Jurkat, Clone E6-1 (cell line): Measurements from ENCODE around the gene KDM5C.
"Not testable (repeated sequence)": the region's sequence is repeated elsewhere in the genome, so short reads cannot be mapped to it uniquely, and the experiment has no call there.

Experiments
- DNase-seq: peaks from one replicate; pipeline ENCODE4 v3.0.0-alpha.2; 2011; ENCODE audit warnings: low read depth, low spot score
- H3K4me3 ChIP-seq: 2 replicates; pipeline ENCODE4 v1.5.1; 2011; ENCODE audit warnings: mild to moderate bottlenecking, low read length, control low read depth, moderate library complexity

The KDM5C gene

DNA sequence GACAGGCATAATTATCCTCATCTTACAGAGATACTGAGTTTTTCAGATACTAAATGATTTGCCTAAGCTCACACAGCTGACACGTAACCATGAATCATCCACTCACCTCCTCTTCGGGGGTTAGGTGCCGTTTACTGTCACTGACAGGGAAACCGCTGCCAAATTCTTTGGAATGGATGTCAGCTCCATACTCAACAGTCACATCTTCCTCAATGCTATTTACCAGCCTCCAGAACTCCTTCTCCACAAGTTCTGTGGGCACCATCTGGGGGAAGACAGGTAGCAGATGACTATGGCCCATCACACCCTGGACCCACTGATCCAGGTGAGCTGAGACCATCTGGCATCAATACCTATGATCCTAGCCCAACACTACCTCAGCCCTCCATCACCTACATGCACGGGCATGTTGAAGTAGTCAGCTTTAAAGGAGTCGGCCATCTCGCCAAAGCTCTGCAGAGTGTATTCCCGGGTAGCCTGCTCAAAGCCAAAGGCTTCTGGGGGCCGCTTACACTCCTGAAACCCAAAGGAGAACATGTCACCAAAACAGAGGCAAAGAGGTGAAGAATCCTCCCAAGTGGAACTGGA lies 13.5 kb downstream of the KDM5C start:
- H3K4me3 ChIP-seq: no peak overlapping the region
- no peak for DNase-seq

DNA sequence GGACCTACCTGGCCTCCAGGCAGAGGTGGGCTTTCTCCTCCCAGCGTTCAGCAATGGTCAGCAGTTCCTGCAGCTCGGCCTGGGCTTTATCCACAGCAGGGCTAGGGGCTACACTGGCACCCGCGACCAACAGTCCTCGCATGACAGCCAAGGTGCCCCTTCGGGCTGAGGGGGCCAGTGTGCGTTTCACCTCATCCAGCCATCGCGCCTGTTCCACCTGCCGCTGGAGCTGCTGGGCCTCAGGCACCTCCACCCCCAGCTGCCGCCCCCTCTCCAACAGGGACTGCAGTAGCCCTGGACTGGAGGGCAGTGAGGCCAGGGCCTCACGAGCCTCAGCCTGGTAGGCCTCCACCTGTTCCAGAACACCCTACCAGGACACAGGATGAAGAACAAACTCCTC lies 28.3 kb downstream of the KDM5C start:
- no peak overlapping the region for H3K4me3 ChIP-seq
- no peak for DNase-seq

DNA sequence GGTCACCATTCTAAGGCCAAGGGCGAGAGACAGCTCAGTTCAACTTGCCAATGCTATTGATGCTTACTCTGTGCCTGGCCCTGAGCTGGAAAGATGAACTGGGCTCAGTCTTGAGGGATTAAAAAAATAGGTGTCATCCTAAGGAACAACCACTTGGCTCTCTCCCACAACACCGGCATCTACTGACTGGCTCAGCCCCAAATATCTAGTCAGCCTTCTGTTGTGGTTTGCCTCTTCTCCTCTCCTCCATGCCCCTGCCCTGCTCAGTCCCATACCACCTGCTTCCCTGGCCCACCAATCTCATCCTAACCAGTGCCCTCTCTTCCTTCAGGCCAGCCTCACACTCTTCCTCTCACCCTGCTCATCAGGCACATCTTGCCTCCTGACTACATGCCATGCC lies 29.6 kb downstream of the KDM5C start:
- no peak for DNase-seq
- no peak overlapping the region for H3K4me3 ChIP-seq

DNA sequence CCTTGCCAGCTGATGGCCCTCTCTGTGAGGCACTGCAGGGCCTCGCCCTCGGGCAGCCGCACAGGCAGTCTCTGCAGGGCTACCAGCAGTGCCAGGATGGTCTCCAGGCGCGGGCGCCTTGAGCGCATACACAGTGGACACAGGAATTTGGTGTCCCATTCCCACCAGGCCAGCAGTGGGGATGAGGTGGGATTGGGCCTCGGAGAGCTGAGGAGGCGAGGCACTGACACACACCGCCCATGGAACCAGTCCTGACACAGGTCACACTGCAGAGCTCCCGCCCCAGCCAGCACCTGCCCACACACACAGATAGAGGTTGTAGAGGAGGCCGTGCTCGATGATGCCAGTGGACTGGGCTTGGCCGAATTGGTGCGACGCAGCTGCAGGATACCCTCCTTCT lies 30.7 kb downstream of the KDM5C start:
- no peak overlapping the region for H3K4me3 ChIP-seq
- no peak for DNase-seq

DNA sequence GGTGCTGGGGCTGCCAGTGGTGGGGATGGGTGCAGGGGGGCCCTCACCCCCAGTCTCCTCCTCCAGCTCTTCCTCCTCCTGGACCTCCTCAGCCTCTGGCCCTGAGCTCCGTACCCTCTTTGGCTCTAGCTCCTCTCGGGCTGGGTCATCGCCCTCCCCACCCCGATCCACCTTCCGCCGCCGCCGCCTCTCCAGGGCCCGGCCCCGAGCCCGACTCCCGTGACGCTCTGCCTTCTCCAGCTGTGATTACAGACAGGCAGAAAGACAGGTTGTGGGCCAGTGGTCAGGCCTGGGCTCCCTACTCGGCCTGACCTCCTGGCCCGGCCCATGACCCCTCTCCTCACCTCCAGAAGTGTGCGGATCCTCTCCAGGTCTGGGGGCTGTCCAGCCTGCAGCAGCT lies 31.9 kb downstream of the KDM5C start:
- no peak for DNase-seq
- no peak overlapping the region for H3K4me3 ChIP-seq

DNA sequence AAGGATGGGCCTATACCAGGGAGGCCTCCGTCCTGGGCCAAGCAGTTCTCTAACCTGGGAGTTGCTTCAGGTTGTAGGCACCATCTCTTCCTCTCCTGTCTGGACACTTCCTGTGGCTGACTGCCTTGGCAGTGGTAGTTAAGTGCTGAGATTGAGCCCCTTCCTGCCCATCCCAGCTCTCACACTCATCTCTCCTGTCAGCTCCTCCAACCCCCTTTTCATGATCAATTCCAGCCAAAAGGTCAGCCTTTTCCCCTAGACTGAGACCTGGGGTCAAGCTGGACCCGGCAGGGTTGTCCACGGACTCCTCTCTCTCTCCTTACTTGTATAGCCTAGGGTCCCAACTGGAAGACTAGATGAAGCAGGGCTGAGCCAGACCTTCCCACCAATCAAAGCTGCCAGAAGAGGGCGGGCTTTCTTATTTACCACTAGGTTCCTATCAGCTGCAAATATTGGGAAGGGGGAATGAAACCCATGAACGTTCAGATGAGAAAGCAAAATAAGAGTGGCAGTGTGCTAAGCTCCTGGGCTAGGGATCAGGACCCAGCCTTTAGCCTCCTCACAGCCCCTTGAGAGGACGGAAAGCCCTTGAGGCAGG lies 34.5 kb downstream of the KDM5C start:
- no peak for DNase-seq
- H3K4me3 ChIP-seq: no peak overlapping the region

DNA sequence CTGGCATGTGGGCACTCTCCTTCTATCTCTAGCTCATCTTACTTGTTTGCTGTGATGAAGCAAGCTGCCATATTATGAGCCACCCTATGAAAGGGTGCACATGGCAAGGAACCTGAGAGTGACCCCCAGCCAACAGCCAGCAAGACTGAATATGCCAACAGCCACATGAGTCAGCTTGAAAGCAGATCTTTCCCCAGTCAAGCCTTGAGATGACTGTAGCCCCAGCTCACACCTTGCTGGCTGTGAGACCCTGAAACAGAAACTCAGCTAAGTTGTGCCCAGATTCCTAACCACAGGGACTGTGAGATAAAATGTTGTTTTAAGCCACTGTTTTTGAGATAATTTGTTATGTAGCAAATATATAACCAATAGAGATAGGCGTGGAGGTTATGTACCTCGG lies 36.2 kb downstream of the KDM5C start:
- DNase-seq: no peak

DNA sequence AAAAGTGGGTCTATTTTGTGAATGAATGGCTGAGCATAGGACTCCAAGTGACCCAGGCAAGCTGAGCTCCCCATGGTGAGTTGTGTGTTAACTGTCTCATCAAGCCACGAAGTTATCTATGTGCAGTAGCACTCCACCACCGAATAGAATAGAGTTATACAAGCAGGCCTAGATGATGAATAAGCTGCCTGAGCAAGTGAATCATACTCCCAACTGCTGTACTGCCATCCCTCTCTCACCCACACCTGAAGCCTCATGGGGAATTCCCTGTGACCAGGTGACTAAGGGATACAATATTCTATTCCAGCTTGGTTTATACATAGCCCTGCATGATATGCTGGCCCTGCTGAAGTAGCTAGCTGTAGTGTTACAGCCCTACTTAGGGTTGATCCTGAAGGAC lies 38.7 kb downstream of the KDM5C start:
- H3K4me3 ChIP-seq: no peak overlapping the region
- no peak for DNase-seq

More for the DNA sequence above, 36.2 kb downstream of the KDM5C start:
- no peak overlapping the region for H3K4me3 ChIP-seq

DNA sequence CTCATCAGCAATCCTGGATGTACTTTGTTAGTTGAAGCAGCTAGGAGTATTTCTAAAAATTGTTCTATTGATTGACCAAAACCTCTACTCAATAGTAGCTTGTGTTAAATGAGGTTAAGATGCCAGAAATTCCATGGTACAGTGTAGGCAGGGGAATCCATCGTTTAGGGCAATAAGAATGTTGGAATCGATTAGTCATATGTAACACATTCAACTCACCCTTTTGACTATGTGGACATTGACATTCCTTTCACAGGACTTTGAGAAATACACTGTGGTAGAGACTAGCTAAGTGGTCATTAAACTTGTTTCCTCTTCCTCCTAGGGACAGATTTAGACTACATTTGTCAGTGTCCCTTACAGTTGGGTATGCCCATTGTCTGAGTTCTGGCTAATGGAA lies 40.2 kb downstream of the KDM5C start:
- DNase-seq: no peak
- H3K4me3 ChIP-seq: no peak overlapping the region

DNA sequence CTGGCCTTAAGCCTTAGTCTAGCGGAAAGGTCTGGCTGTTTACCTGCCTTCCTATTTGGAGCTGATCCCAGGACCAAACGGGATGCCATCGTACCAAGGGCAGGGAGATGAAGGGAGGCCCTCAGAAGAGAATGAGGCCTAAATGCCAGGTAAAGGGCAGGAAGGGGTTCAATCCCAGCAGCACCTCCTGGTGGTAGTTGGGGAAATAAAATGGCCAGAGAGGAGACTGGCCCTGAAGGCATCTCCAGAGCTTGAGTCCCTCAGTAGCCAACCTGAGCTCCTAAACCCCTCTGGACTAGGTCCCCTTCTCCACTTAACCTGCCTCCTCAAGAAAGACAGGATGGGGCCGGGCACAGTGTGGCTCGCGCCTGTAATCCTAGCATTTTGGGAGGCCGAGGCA lies 53.7 kb downstream of the KDM5C start:
- no peak for DNase-seq
- no peak overlapping the region for H3K4me3 ChIP-seq

DNA sequence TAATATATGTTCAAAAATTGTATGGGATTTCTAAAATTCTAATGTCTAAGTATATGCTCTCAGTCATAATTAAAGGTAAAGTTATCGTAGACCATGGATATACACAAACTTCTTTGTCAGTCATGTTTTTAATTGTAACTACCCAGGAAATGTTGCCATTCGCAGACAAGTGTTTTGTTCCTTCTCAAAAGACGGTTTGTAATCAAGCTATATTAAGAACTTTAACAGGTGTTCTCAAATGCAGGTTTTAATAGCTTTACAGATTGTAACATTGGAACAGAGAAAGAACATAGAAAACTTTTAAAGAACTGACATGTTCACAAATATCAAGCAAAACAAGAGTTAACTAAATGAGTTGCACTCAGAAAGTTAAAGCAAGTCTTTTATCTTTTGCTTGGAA lies 58.9 kb downstream of the KDM5C start:
- no peak for DNase-seq
- H3K4me3 ChIP-seq: no peak overlapping the region

DNA sequence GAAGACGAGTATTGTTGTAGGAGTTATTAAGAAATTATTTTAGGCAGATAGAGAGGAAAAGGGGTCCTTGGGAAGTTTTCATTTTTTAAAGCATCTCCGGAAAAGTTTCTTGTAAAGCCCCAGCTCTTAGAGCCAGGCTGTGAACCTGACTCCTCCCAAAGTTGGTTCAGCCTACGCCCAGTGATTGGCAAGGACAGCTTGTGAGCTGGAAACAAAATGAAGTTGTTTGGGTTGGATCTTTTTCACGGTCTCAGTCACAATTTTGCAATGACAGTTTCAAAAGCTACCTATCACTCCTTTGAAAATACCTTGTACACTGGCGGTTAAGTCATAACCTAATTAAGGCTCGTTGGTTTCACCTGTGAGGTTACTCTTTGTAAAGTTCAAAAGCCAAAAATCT lies 60.4 kb downstream of the KDM5C start:
- not testable (repeated sequence) for H3K4me3 ChIP-seq, DNase-seq

DNA sequence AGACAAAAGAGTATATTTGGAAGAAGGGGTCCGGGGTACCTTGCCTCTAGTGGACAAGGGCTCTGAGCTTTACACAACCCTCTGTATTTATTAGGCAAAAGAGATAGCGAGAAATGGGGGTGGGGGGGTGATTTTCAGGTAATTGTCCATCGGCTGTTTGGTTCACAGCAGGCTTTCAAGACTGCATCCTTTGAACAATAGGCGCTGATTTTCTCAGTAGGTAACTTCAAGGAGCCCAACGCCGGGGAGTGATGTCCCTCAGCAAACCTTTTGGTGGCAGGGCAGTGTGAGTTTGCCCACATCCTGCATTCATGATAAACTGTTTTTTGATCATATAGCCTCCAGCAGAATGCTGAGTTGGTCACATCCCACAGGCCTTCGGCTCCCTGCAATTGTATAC lies 61.6 kb downstream of the KDM5C start:
- H3K4me3 ChIP-seq: no peak overlapping the region
- DNase-seq: no peak

DNA sequence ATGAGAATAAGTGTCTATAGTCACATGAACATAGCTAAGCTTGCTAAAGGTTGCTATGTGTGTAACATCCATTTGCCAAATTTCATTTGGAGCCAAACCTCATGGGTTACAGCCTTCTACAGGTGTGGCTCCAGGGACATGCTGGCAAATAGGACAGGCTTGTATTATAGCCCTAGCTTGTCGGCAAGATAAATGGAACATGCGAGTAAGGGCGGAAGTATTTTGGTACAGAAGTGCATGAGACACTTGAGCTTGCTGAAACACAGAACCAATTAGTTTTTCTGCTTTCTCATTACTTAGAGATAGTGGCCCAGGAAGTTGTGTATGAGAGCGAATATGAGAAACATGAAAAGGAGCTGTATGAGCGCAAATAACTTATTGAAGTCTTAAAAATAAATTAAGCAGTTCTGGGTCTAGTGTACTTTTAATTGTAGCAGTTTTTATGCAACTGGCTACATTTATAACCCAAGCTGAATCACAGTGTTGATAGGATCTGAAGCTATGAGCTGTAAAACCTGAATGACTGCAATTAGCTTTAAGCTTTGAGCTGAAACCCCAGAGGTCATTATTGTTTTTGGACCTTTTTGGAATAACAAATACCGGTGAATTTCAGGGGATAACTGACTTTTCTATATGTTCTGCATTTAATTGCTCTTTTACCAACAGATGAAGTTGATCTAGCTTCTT lies 64.6 kb downstream of the KDM5C start:
- H3K4me3 ChIP-seq: no peak overlapping the region
- DNase-seq: no peak

DNA sequence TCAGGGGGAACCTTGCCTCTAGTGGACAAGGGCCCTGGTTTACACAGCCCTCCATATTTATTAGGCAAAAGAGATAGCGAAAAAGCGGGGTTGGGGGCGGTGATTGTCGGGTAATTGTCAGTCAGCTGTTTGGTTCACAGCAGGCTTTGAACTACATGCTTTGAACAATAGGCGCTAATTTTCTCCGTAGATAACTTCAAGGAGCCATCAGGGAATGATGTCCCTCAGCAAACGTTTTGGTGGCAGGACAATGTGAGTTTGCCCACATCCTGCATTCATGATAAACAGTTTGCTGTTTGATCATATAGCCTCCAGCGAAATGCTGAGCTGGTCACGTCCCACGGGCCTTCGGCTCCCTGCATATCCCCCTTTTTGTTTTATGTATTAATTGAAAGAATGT lies 65.8 kb downstream of the KDM5C start:
- no peak overlapping the region for H3K4me3 ChIP-seq
- no peak for DNase-seq

DNA sequence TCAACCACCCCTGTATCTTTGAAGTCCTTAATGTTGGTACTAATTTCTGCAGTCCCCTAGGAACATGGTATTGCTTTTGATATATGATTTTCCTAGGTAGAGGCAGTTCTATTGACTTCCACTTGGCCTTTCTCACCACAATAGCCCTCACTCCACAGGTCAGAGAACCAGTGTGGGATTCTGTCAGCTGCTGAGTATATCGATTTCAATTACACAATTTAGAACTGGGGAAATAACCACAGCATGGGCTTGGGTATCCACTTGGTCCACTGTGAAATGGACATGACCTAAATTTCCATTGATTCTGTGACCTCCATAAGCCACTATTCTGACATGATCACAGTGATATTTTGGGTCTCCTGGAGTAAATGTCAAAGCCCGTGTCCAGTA lies 68.8 kb downstream of the KDM5C start:
- no peak for DNase-seq

DNA sequence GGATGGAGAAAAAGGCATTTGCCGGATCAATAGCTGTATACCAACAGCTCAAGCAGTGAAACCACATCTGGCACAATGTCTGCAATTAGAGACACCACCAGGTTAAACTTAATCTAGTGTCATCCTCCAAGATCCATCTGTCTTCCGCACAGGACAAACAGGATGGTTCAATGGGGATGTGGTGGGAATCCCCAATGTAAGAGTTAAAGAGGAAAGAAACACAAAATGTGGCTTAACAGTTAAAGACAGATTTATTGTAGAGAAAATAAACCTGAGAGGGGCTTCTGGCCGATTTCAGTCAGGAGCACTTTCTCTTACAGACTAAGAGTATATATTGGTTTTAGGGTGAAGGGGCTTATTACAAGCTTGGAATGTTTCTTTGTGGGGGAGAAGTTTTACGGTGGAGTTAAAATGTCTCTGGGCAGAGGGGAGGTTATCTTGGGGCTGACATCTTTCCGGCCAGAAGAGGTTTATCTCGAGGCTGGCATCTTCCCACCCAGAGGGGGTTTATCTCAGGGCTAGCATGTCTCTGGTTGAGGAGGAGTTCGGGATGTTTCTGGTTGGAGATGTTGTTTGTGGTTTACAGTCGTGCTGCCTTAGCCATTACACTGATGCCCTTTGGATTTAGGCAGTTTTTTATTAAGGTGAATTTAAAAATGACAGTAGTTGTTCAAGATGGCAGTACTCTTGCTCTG lies 69.3 kb downstream of the KDM5C start:
- H3K4me3 ChIP-seq: no peak overlapping the region
- no peak for DNase-seq

More for the DNA sequence above, 68.8 kb downstream of the KDM5C start:
- no peak overlapping the region for H3K4me3 ChIP-seq

DNA sequence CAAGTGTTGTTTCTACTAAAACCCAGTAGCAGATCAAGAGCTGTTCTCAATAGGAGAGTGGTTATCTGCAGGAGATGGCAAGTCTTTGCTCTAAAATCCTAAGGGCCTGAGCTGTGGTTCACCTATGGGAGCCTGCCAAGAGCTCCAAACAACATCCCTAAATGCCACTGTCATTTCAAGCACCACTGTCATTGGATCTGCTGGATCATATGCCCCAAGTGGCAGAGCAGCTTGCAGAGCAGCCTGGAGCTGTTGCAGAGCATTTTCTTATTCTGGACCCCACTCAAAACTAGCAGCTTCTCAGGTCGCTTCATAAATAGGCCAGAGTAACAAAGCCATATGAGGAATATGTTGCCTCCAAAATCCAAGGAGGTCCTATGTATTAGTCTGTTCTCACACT lies 71.4 kb downstream of the KDM5C start:
- H3K4me3 ChIP-seq: no peak overlapping the region
- no peak for DNase-seq
